Liver (tissue), 3 donors: ENCODE results near the gene RGL1.

Experiments
- CTCF ChIP-seq: fragments of 150-350 bp; IDR thresholded peaks from 2 replicates; pipeline ENCODE4 v1.5.1; 2017; ENCODE audit warnings: improper control_type of control experiment, low read depth, low read length; ENCODE audit not compliant: missing input control
- EGR1 ChIP-seq, 2 donors: IDR thresholded peaks; 2 replicates each; pipeline ENCODE4 v1.6.1; 2016 to 2018; ENCODE audit warnings: antibody characterized with exemption in 2 of 2, low read depth in 2 of 2
- FOXA1 ChIP-seq: IDR thresholded peaks from 2 replicates; pipeline ENCODE4 v1.6.1; 2016; ENCODE audit warnings: antibody characterized with exemption
- GABPA ChIP-seq, 2 donors: IDR thresholded peaks in 1 of 2; conservative IDR thresholded peaks in 1 of 2; 2 replicates each; pipeline ENCODE4 v1.6.1; 2016; ENCODE audit warnings: antibody characterized with exemption in 2 of 2, mild to moderate bottlenecking in 1 of 2, moderate library complexity in 1 of 2
- HNF4G ChIP-seq: IDR thresholded peaks from 2 replicates; pipeline ENCODE4 v1.6.1; 2016; ENCODE audit warnings: antibody characterized with exemption
- JUND ChIP-seq, 2 donors: IDR thresholded peaks; 2 replicates each; pipeline ENCODE4 v1.6.1; 2016; ENCODE audit warnings: antibody characterized with exemption in 2 of 2
- MAX ChIP-seq: IDR thresholded peaks from 2 replicates; pipeline ENCODE4 v1.6.1; 2016; ENCODE audit warnings: antibody characterized with exemption
- NR2F2 ChIP-seq: IDR thresholded peaks from 2 replicates; pipeline ENCODE4 v1.6.1; 2016; ENCODE audit warnings: antibody characterized with exemption
- RXRA ChIP-seq, 2 donors: IDR thresholded peaks; 2 replicates each; pipeline ENCODE4 v1.6.1; 2017 to 2018; ENCODE audit warnings: antibody characterized with exemption in 2 of 2, mild to moderate bottlenecking in 1 of 2
- donor health status: healthy.
- donor health status: healthy.

GRCh38 chr1:183850852-183851251 lies 45.9 kb downstream of the RGL1 start:
- TF ChIP-seq JUND (IDR thresholded peaks at IDR 0.05) (no peak), CTCF (no peak), MAX (no peak), NR2F2 (no peak), RXRA (IDR thresholded peaks at IDR 0.05) (no peak), FOXA1 (no peak), GABPA (IDR thresholded peaks at IDR 0.05 in 1 of 2, conservative IDR thresholded peaks at IDR 0.05 in 1 of 2) (no peak), HNF4G (no peak), EGR1 (IDR thresholded peaks at IDR 0.05; ENCODE audit: low read depth in 2 of 2) (no peak)
